Measurements from ENCODE around the gene CDH3.

Gene CDH3

GRCh38 chr16:68737730-68738629, 92.9 kb downstream of the CDH3 start:
- DNase-seq (ENCODE audit: low spot score): no peak

- DNase-seq (ENCODE audit: low spot score): no peak
Measured at GRCh38 chr16:68739964-68740627, 95.0 kb downstream of the CDH3 start.

GRCh38 chr16:68740628-68741346, 95.7 kb downstream of the CDH3 start:
- DNase-seq (ENCODE audit: low spot score): no peak

GRCh38 chr16:68743664-68744063, 98.6 kb downstream of the CDH3 start:
- no peak for DNase-seq (ENCODE audit: low spot score)

GRCh38 chr16:68744744-68745280, 99.7 kb downstream of the CDH3 start:
- DNase-seq (ENCODE audit: low spot score): no peak

- no peak for DNase-seq (ENCODE audit: low spot score)
Measured at GRCh38 chr16:68746951-68747350, 101.8 kb downstream of the CDH3 start.

- DNase-seq (ENCODE audit: low spot score): no peak
Measured at GRCh38 chr16:68749432-68749831, 104.3 kb downstream of the CDH3 start.

Measured in CD4-positive, alpha-beta T cell treated with Interleukin-15 for 4 hours (primary cell).